ENCODE results near the gene ATP1A1. TPM values are rescaled to one million over a fixed set of nuclear protein-coding genes. Genes with fewer than 3 reads are reported as not detected.

The ATP1A1 gene
- total RNA-seq, 2 experiments from 2014 or later: 74.4 to 186 TPM

GRCh38 chr1:116334868-116335635 lies 38.0 kb upstream of the ATP1A1 start:
- TF ChIP-seq EZH2phosphoT487 (IDR thresholded peaks at IDR 0.05; ENCODE audit: borderline replicate concordance, low read depth, low read length): no peak
- TF ChIP-seq, protein P1, sequence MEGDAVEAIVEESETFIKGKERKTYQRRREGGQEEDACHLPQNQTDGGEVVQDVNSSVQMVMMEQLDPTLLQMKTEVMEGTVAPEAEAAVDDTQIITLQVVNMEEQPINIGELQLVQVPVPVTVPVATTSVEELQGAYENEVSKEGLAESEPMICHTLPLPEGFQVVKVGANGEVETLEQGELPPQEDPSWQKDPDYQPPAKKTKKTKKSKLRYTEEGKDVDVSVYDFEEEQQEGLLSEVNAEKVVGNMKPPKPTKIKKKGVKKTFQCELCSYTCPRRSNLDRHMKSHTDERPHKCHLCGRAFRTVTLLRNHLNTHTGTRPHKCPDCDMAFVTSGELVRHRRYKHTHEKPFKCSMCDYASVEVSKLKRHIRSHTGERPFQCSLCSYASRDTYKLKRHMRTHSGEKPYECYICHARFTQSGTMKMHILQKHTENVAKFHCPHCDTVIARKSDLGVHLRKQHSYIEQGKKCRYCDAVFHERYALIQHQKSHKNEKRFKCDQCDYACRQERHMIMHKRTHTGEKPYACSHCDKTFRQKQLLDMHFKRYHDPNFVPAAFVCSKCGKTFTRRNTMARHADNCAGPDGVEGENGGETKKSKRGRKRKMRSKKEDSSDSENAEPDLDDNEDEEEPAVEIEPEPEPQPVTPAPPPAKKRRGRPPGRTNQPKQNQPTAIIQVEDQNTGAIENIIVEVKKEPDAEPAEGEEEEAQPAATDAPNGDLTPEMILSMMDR (conservative IDR thresholded peaks at IDR 0.05; ENCODE audit: low read length): no peak
- intact Hi-C loops (cut with micrococcal nuclease; ENCODE audit: unreplicated experiment): no loop called here
- Histone ChIP-seq H3K9me3 (ENCODE audit: low read length) (no peaks in the 10 kb centered on the region), H3K4me2 (ENCODE audit: low read length) (peak overlapping the region; percentile 68; the same call in 1 of the 2 replicates), H3K79me2 (ENCODE audit: insufficient read depth, low read depth, low read length) (no peaks in the 10 kb centered on the region), H2AFZ (ENCODE audit: low read length) (peak overlapping the region; percentile 59; the same call in 1 of the 2 replicates), H3K4me1 (ENCODE audit: insufficient read depth, low read length, poor library complexity, severe bottlenecking) (peaks cover 77% of the 10 kb centered on the region), H3K4me3 (ENCODE audit: low read depth, low read length, poor library complexity, severe bottlenecking) (no peak overlapping the region), H3K9me2 (ENCODE audit: insufficient read depth, low read length) (no peaks in the 10 kb centered on the region), H3K36me3 (ENCODE audit: insufficient read depth, low read length) (no peaks in the 10 kb centered on the region), H3K27ac (ENCODE audit: low read depth, low read length, poor library complexity, severe bottlenecking) (no peak overlapping the region), H4K20me1 (ENCODE audit: insufficient read depth, low read length) (no peaks in the 10 kb centered on the region)
- ChIA-PET POLR2A (interaction anchor here (0.6 to 2.3 kb wide), 7 partner anchors 9 to 737 kb away, joined by 3 to 9 read pairs (median 4); no protein-coding TSS in a partner anchor), CTCF (ENCODE audit: unreplicated experiment) (no interaction called here)
- DNase-seq (ENCODE audit: low spot score): peak; percentile 54
- no TSS peak for BruUV-seq (replicated peaks)

DNA sequence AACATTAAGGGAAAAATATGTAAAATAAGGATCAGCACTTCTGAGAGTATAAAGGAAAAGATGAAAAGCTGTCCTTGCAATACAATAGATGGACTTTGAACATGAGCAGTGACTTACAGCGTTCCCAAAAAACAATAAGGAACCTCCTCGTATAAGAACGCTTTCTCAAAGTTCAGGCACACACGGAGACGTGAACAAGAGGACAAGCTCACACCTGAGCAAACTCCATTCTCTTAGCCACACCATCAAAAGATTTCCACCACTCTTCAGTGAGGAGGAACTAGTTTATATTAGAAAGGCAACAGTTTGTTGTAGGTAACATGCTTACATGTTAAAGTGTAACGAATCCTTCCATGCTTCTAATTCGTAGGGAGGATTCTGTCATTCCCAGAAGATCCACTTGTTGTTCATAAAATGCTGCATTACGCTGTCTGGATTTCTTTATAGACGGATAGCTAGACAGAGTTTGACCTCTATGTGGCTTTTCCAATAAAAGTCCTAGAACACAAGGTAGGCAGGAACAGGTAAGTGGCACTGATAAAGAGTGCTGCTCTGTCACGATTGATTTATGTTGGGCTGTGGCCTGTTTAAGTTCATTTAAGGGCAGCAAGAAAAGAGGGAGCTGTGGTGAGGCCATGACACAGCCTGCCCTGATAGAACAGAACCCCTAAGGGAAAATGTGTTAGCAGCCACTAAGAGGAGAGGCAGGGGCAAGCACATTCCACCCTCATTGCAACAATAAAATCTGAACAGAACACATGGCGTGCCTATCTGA lies 37.0 kb upstream of the ATP1A1 start:
- H3K36me3 ChIP-seq (ENCODE audit: insufficient read depth, low read length): no peaks in the 10 kb centered on the region
- H3K4me1 ChIP-seq (ENCODE audit: insufficient read depth, low read length, poor library complexity, severe bottlenecking): peaks cover 67% of the 10 kb centered on the region
- no peak overlapping the region for H3K27ac ChIP-seq (ENCODE audit: low read depth, low read length, poor library complexity, severe bottlenecking)
- H3K4me2 ChIP-seq (ENCODE audit: low read length): no peak overlapping the region
- no peaks in the 10 kb centered on the region for H3K9me3 ChIP-seq (ENCODE audit: low read length)
- H3K9me2 ChIP-seq (ENCODE audit: insufficient read depth, low read length): no peaks in the 10 kb centered on the region
- ChIA-PET CTCF (ENCODE audit: unreplicated experiment) (no interaction called here), POLR2A (interaction anchor here (0.7 to 2.3 kb wide), 3 partner anchors 9 to 189 kb away, joined by 3 to 7 read pairs (median 6); no protein-coding TSS in a partner anchor)
- DNase-seq (ENCODE audit: low spot score): no peak
- no peaks in the 10 kb centered on the region for H3K79me2 ChIP-seq (ENCODE audit: insufficient read depth, low read depth, low read length)
- intact Hi-C loops (cut with micrococcal nuclease; ENCODE audit: unreplicated experiment): no loop called here
- TF ChIP-seq, protein P1 (conservative IDR thresholded peaks at IDR 0.05; ENCODE audit: low read length): no peak
- no peak for TF ChIP-seq EZH2phosphoT487 (IDR thresholded peaks at IDR 0.05; ENCODE audit: borderline replicate concordance, low read depth, low read length)
- H2AFZ ChIP-seq (ENCODE audit: low read length): peak overlapping the region; percentile 51; the same call in 1 of the 2 replicates
- H4K20me1 ChIP-seq (ENCODE audit: insufficient read depth, low read length): no peaks in the 10 kb centered on the region
- BruUV-seq (replicated peaks): no TSS peak
- no peak overlapping the region for H3K4me3 ChIP-seq (ENCODE audit: low read depth, low read length, poor library complexity, severe bottlenecking)

Measured in OCI-LY7 (cell line).